Bone marrow (tissue), 2 donors: ENCODE data around the gene BICRAL.
"Not testable (repeated sequence)": the region's sequence is repeated elsewhere in the genome, so short reads cannot be mapped to it uniquely, and the experiment has no call there.

ENCODE experiments used
- DNase-seq, 2 donors: peaks; one replicate each; lab custom pipeline; 2025; lab: John Stamatoyannopoulos, UW

The BICRAL gene

DNA sequence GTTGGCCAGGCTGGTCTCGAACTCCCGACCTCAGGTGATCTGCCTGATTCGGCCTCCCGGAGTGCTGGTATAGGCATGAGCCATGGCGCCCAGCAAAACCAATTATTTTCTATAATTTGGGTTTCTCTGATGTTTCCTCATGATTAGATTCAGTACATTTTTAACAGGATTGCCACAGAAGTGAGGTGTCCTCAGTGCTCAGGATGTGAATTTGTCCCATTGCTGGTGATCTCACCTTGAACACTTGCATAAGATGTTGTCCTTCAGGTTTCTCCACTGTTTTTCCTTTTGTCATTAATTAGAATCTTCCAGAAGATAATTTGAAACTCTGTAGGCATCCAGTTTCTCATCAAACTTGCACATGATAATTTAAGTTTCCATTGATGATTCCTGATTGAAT is 52.2 kb downstream of the BICRAL start:
- DNase-seq: no peak

DNA sequence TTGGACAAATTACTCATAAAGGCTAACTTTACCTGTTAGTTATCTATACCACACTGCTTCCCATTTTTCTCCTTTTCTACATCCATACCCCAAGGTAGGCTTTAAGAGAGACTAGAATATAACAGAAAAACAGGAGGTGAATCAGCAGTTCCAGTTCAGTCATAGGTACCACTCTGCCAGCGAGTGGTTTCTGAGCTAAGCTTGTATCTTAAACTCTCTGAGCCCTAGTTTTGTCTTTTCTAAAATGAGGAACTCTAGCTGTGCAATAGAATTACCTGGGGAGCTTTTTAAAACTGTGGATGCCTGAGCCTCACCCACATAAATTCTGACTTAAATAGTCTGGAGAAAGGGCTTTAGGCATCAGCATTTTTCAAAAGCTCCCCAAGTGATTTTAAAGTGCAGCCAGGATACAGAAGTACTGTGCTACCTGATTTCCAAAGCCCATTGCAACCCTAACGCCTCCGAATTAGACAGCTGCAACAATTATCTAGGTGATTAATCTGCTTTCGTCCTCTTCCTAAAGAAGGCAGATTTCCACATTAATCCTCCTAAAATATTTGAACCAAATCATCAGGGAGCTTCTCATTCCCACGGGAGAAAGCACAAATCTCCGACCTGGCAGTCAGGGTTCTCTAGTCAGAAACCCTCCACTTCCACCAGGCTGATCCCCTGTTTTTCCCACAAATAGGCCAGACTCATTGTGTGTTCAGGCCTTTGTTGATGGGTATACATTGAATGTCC is 60.2 kb downstream of the BICRAL start:
- no peak for DNase-seq

DNA sequence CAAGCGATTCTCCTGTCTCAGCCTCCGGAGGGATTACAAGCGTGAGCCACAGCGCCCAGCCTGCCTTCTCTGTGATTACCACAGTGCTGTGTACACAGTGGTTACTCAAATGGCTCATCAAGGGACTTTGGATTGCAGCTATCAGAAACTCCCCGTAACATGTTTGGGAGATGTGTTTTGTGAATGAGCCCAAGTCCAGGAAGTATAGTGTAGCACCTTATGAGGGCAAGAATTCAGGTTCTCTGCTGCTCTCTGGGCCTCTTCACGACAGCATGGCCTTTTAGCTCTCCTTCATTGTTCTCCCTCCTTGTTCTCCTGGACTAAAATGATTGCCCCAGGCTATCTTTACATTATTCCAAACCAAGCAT is 63.5 kb downstream of the BICRAL start:
- DNase-seq: no peak

DNA sequence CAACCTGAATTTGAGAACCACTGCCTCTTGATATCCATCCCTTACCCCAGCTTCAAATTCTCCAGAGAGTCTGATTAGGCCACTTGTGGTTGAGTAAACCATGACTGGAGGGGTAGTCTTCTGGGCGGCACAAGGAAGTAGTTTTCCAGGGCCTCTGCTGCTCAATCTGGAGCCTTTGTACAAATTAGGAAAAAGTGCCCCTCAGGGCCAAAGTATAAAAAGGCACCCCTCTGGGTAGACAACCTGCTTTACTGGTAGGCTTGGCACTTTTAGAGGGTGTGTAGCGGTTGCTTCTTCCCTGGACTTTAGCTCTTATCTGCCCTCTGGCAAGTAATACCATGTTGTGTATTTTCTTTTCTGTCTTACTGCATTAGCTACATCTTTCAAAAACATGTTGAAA is 64.7 kb downstream of the BICRAL start:
- DNase-seq: no peak

DNA sequence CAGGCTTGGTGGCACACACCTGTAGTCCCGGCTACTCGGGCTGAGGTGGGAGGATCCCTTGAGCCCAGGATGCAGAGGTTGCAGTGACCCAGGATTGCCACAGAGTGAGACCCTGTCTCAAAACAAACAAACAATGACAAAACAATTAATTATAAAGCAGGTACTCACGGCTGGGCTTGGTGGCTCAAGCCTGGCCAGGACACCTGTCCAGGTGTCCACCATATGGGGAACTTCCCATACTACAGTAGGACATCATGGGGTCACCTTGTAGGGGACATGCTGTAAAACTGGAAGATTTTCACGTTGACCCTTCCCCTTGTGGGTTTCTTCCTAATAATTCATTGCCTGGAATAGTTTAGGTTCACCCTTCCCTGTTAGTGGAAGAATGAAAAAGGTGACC is 66.8 kb downstream of the BICRAL start:
- DNase-seq: no peak

DNA sequence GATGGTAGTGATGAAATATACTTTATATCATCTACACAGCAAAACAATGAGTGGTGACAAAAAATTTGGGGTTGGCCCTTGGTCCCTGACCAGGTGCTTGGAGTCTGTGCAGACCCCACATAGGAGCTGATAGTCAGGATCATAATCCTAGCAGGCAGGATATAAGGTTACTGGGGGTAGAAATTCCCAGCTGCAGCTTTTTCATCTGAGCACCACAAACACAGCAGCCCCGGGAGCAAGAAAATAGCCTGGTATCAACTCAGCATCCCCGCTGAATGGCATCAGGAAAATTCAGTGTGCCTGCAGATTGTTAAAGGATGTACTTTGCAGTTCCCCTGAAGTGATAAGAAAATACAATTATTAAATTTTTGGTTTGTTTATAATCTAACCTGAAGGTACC is 69.7 kb downstream of the BICRAL start:
- DNase-seq: no peak

DNA sequence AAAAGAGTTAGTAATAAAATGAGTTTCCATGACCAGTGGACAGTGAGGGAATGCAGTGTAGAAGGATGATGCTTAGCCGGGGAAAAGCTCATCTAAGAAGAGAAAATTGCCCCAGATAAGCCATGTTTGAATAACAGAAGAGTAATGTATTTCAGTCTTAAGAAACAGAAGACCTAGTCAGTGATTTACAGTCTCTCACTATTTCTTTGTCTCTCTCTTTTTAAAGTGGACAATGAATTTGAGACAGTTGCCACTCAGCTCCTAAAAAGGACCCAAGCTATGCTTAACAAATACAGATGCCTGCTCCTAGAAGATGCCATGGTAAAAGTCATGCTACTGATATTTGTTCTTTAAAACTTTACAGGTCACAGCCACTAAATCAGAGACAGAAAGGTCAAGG is 78.2 kb downstream of the BICRAL start:
- DNase-seq: no peak

DNA sequence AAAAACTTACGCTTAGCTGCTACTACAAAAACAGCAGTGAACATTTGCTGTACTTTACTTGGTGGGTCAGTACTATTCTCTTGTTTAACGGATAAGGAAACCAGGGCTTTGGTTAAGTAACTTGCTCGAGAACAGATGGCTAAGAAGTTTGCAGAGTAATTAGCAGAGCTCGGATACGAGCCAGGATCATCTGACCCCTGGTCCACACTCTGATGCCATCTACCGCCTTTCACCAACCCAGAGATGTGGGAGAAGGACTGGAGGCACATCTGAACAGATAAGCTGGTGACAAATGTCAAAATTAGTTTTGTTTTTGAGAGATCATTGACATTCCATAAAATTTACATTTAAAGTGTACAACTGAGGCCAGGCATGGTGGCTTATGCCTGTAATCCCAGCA is 78.6 kb downstream of the BICRAL start:
- no peak for DNase-seq

DNA sequence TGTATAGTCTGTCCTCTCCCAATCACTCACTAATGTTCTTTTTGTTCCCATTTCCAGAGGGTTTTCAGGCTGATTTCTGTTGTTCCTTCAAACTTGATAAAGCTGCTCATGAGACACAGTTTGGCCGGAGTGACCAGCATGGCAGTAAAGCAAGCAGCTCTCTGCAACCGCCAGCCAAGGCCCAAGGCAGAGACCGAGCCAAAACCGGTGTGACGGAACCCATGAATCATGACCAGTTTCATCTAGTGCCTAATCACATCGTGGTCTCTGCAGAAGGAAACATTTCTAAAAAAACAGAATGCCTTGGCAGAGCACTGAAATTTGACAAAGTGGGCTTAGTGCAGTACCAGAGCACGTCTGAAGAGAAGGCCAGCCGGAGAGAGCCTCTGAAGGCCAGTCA is 82.8 kb downstream of the BICRAL start:
- no peak for DNase-seq

DNA sequence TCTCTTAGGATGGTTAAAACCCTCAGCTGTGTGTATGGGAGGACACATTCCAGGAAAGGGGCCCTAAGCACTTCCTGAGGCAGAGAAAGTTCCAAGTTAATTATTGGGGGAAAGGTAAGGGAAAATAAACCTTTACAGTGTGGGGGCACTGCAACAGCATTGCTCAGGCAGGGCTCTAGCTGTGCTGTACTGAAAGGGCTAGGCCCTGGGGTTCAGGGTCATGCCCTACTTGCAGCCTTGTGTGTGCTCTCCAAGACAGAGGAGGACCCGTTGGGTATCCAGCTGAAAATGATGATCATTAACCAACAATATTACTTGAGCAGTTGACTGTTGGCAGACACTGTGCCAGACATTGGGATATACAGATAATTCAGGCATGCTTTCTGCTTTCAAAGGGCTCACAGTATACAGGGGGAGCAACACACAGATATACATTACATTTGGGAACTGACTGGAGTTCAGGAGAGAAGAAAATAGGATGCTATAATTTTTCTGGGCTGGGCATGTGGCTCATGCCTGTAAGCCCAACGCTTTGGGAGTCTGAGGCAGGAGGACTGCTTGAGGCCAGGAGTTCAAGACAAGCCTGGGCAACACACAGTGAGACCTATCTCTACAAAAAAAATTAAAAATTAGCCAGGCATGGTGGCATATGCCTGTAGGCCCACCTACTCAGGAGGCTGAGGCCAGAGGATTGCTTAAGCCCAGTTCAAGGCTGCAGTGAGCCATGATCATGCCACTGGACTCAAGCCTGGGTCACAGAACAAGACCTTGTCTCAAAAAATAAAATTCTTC is 88.5 kb downstream of the BICRAL start:
- no peak for DNase-seq

DNA sequence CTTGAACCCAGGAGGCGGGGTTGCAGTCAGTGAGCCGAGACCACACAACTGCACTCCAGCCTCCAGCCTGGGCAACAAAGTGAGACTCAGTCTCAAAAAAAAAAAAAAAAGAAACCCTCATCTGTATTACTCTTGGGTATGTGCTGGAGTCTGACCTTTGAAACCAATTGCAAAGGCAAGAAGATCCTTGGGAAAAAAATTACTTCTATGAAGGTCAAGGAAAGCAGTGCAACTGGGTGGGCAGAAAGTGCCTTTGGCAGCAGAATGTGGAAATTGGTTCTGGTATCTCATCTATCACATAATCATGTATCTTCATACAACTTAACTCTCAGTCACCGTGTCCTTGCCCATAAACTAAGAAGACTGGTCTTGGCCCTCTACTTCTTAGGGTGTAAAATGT is 89.9 kb downstream of the BICRAL start:
- no peak for DNase-seq

DNA sequence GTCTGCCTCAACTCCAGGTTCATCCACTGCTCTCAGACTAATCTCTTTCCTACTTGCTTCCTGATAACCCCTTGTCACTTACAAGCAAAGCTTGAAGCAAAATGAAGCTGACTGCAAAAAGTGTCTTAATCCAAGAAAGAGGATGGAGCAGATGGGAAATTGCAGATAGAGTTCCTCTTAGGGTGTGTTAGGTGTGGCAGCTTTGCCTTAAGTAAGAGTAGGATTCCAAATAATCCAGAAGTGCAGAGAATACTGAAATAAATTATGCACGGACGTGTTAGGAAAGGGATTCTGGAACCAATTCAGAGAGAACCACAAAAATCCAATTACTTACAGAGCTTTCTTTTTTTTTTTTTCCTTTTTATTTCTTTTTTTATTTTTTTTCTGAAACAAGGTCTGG is 91.5 kb downstream of the BICRAL start:
- DNase-seq: no peak

DNA sequence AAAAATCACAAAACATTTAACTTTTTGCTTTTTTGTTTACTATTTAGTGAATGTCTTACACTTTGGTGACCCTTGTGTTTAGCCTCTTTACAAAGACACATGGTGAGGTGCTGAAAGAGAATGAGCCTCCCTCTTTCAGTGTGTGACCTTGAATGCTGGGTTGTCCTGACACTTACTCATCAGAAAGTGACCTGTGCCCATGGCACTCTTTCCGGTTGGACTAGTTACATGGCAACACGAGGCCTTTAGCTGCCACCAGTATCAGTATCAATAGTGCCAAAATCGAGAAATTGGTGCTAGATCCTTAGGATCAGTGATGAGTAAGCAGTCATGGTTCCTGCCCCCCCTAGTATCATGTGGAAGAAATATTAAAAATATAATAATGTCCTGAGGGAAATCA is 95.8 kb downstream of the BICRAL start:
- no peak for DNase-seq

DNA sequence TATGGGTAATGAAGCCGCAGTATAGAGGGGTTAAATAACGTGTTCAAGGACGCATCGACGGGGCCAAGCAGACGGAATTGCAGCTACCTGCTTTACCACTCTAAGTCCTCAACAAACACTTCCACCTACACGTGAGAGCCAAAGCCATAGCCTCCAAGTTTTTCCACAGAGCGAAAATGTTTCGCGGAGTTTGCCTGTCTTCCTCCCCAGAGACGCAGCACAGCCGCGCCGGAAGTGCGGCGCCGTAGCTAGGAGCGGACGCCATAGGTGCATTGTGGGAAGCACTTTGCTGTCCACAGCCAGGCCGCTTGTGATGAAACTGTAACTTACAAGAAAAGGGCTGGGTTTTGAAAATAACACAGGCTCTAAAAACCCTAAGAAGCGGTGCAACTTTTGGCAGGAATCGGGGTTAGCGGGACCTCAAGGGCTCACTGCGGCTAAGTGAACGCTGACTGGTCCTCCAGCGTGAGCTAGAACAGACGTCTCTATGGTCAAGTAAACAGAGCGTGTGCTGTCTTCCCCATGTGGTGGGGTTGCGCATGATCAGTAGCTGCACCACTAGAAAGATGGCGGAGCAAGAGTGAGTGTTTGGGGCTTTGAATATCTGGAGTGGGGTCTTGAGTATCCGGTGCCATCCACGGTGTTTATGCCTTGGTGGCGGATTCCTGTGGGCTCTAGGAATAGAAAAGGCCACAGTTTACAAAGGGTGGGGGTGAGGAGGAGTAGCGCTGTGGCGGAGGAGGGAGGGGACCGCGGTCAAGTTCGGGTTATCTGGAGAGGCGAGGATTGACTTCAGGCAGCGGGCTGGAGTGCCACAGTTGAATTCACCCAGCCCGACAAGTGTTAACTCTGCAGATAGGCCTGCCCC is 97.8 kb downstream of the BICRAL start, which contains the start of gene RPL7L1:
Gene RPL7L1, plus strand, starts transcription at position 245 of the 868 bp plus-strand sequence. Its CDS starts 295 bp downstream, at position 540.
- peak; percentile 91 to 94 for DNase-seq

DNA sequence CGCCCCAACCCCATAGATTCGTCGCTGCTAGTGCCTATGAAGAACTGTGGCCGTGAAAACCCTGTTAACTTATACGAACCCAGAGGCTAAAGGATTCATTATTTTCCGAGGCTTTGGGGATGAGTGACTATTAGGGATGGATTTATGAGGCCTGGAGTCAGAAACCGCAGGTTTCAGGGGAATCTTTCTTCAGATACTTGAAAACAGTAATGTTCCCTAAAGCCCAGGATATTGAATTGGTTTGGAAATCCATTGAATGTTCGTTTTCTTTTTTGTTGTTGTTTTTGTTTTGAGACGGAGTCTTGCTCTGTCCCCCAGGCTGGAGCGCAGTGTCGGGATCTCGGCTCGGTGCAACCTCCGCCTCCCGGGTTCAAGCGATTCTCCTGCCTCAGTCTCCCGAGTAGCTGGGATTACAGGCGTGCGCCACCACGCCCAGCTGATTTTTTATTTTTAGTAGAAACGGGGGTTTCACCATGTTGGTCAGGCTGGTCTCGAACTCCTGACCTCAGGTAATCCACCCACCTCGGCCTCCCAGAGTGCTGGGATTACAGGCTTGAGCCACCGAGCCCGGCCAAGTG is 98.5 kb downstream of the BICRAL start:
- DNase-seq: not testable (repeated sequence)

DNA sequence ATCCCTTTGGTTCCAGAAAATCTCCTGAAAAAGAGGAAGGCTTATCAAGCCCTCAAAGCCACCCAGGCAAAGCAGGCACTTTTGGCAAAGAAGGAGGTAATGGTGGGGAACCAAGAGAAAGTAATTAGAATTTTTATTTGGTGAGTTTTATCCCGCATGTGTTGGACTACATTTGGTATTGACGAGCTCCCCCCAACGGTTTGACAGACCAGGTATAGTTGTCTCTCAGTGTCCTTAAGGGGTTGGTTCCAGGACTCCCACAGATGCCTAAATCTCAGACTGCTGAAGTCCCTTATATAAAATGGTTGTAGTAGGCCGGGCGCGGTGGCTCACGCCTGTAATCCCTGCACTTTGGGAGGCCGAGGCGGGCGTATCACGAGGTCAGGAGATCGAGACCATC is 99.0 kb downstream of the BICRAL start:
- DNase-seq: not testable (repeated sequence)

DNA sequence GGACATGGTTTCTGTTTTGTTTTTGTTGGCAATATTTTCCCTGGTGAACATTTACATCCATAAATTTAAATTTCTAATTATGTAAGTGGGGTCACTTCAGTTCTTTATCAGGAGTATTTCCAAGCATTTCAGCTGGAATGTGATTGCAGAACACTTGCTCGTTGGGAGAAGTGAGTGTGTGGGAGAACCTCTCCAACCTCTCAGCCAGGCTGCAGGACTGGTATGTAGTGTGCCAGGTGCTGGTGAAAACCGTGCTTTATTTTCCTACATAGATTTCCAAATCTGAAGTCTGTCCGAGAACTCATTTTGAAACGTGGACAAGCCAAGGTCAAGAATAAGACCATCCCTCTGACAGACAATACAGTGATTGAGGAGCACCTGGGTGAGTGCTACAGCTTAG is 103.8 kb downstream of the BICRAL start:
- no peak for DNase-seq

DNA sequence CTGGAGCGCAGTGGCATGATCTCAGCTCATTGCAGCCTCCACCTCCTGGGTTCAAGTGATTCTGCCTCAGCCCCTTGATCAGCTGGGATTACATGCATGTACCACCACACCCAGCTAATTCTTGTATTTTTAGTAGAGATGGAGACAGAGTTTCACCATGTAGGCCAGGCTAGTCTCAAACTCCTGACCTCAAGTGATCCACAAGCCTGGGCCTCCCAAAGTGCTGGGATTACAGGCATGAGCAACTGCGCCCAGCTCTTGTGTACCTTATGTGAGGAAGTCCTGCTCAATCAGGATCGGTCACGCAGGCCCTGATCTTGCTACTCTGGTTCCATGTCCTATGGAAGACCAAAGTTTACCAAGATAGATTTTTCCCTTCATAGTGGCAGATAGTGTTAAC is 106.3 kb downstream of the BICRAL start:
- not testable (repeated sequence) for DNase-seq

DNA sequence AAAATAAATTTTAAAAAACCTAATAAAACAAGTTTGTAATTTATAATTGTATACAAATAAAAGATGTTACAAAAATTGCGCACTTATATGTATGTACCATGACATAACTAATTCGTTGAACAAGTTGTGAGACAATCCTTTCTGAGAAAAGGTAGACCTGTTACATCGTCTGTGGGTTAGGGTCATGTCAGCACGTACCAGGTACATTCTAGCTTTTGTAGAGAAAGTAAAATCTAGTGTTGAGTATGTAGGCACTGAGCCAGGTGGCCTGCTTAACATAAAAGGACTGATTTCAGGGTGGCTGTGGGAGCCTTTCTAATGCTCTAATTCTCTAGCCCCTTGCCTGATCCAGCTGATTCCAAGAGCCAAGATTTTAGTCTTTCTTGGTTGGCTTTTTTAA is 108.0 kb downstream of the BICRAL start:
- no peak for DNase-seq

DNA sequence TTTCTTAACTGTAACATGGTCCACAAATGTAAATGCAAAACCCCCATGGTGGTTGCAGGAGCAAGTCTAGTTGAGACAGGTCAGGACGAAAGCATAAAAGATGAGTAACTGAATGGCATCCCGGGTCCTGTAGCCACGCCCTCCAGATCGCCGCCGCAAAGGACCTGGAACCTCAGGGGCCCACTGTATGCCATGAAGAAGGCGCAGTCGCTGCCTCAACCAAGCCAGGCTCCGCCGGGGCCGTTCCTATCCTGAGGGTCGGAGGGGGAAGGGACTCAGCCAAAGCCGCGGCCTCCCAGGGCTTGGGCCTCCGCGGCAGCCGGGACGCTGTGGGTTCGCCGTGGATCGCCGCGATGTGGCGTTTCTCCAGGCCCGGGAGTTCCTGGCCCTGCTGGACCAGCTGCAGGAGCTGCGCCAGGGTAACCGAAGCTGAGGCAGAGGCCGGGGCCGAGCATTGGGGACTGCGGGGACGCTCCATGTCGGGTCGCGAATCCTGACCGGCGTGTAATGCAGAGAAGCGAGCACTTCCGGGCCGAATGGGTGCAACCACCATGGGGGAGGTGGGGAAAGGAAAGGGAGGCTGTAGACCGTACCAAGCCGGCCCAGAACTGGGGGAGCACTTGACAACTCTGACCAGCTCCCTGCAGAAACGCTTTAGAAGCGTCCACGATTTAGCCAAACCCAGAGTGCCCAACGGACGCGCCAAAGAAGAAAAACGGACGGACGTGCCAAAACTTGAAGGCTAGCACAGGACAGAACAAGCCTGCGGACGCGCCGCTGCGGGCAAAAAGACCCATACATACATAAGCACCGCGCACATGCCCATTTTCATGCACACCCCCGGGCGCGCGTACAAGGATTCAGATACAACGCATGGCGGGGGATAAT is 108.7 kb downstream of the BICRAL start:
- DNase-seq: peak; percentile 73 to 82

DNA sequence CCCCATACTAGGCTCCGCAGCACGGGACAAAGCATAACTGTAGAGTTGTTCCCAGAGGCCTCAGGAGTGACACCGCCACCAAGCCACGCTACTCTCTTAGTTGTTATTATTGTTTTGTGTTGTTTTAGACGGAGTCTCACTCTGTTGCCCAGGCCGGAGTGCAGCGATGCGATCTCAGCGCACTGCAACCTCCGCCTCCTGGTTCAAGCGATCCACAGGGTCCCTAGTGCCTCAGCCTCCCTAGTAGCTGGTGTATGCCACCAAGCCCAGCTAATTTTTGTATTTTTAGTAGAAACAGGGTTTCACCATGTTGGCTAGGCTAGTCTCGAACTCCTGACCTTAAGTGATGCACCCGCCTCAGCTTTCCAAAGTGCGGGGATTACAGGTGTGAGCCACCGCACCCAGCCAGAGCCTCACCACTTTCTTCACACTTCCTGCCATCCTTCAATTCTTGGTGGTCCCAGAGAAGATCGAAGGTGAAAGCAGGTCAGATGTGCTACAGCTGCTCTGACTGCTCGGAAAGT is 109.4 kb downstream of the BICRAL start:
- no peak for DNase-seq
